Measurements from ENCODE around the gene MIDN. TPM values are rescaled to one million over a fixed set of nuclear protein-coding genes. Genes with fewer than 3 reads are reported as not detected.

Gene MIDN
- total and polyA plus RNA-seq, 12 donors = 8.6 to 189 (median 59.9) TPM

DNA sequence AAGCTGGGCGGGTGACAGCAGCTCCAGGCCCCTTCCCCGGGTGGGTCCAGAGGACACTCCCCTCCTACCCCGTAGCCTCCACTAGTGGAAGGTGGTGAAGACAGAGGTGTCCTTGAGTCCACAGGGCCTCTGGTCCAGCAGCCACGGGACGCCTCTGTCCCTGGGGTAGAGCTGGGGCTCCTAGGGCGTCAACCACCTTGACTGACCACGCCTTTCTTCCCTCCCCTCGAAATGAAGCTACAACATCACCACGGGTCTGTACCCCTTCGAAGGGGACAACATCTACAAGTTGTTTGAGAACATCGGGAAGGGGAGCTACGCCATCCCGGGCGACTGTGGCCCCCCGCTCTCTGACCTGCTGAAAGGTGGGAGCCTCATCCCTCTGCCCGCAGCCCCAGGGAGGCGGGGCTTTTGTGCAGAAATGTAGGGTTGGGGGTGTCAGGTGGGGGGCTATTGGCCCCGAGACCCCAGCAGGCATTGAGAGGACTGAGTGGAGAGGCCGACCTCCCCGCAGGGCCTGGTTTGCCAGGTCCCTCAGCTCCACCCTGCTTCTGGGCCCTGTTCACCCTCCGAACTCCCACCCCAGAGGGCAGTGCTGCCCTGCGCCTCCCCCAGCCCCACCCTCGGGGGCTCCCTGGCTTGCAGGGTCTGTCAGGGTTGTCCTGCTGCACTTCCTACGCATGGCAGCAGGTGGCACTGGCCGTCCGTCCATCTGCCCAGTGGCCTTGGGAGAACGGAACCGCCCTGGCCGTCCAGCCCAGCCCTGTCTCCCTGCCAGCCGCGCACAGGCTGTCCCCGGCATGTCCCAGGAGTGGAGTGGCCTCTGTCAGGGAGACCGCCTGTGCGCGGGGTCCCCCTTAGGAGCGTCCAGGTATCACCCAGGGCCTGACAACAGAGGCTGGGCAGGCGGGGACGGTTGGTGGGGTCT lies 27.1 kb upstream of the MIDN start:
- WGBS, 4 donors = 52 to 78% (median 55%) methylated on average over 10 to 38 of the region's 38 CpGs
- intact Hi-C loops (cut with DNase I) = no loop called here
- no peak overlapping the region for H3K4me3 ChIP-seq
- peak overlapping the region in 2 of 5 donors; percentile 7 to 66 for H3K27ac ChIP-seq
- H3K4me1 ChIP-seq (replicated peaks in 1 of 2) = peaks cover 10 to 51% of the 10 kb centered on the region in 2 donors
- peaks cover 0 to 59% of the 10 kb centered on the region in 2 donors for H3K36me3 ChIP-seq (replicated peaks in 1 of 2)
- peak; percentile 86 to 95 (median 90) for DNase-seq
- no peaks in the 10 kb centered on the region for H3K9me3 ChIP-seq (replicated peaks in 1 of 3)
- TF ChIP-seq CTCF (IDR thresholded peaks at IDR 0.05) (peak; percentile 73 to 94 (median 88)), POLR2A (IDR thresholded peaks at IDR 0.05) (no peak)
- H3K27me3 ChIP-seq = no peaks in the 10 kb centered on the region

- TF ChIP-seq CTCF (IDR thresholded peaks at IDR 0.05) (no peak), POLR2A (IDR thresholded peaks at IDR 0.05) (no peak)
- peaks cover 0 to 65% of the 10 kb centered on the region in 2 donors for H3K36me3 ChIP-seq (replicated peaks in 1 of 2)
- intact Hi-C loops (cut with DNase I) = no loop called here
- no peak overlapping the region for H3K4me3 ChIP-seq
- no peak for DNase-seq
- no peaks in the 10 kb centered on the region for H3K27me3 ChIP-seq
- no peaks in the 10 kb centered on the region for H3K9me3 ChIP-seq (replicated peaks in 1 of 3)
- H3K4me1 ChIP-seq (replicated peaks in 1 of 2) = peaks cover 7 to 45% of the 10 kb centered on the region in 2 donors
- peak overlapping the region in 2 of 5 donors; percentile 7 to 66 for H3K27ac ChIP-seq
- 30 to 77% (median 74%) methylated on average over 5 to 22 of the region's 22 CpGs for WGBS, 4 donors
Observed at GRCh38 chr19:1221904-1222255, 26.5 kb upstream of the MIDN start.

GRCh38 chr19:1222394-1222793 lies 26.0 kb upstream of the MIDN start:
- DNase-seq = no peak
- intact Hi-C loops (cut with DNase I) = no loop called here
- 78 to 100% (median 84%) methylated on average over 2 to 14 of the region's 14 CpGs for WGBS, 4 donors
- Histone ChIP-seq H3K36me3 (replicated peaks in 1 of 2) (peaks cover 0 to 70% of the 10 kb centered on the region in 2 donors), H3K4me1 (replicated peaks in 1 of 2) (peaks cover 7 to 40% of the 10 kb centered on the region in 2 donors), H3K27me3 (no peaks in the 10 kb centered on the region), H3K9me3 (replicated peaks in 1 of 3) (no peaks in the 10 kb centered on the region), H3K4me3 (no peak overlapping the region), H3K27ac (peak overlapping the region in 1 of 5 donors; percentile 66)
- TF ChIP-seq POLR2A (IDR thresholded peaks at IDR 0.05) = no peak
- no peak for TF ChIP-seq CTCF (IDR thresholded peaks at IDR 0.05)

DNA sequence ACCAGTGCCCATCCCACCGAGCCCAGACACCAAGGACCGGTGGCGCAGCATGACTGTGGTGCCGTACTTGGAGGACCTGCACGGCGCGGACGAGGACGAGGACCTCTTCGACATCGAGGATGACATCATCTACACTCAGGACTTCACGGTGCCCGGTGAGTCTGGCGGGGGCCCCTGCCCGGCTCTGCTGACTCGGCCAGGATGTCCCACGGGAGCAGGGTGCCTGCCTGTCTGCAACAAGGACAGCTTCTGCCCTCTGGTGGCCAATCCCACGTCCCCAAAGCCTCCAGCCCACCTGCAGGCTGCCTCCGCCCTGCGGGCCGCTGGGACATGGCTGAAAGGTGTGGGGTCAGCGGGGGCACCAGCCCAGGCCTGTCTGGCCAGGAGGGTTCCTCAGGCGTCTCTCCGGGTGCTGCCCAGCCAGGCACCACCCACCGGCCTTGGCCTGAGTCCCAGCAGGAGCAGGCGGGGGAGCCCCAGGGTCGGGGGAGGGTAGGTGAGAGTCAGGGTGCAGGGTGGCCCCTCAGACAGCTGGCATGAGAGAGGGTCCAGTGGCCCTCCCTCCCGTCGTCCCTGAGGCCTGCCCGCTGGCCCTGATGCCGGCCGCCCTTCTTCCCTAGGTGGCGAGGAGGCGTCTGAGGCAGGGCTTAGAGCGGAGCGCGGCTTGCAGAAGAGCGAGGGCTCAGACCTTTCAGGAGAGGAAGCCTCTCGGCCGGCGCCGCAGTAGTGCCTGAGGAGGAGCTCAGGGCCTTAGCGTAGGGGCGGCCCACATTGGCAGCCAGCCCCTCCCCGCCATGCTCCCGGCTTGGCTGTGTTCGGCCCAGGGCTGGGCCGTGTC lies 25.1 kb upstream of the MIDN start:
- intact Hi-C loops (cut with DNase I) = no loop called here
- Histone ChIP-seq H3K27me3 (no peaks in the 10 kb centered on the region), H3K4me1 (replicated peaks in 1 of 2) (peaks cover 7 to 32% of the 10 kb centered on the region in 2 donors), H3K4me3 (no peak overlapping the region), H3K36me3 (replicated peaks in 1 of 2) (peaks cover 0 to 79% of the 10 kb centered on the region in 2 donors), H3K27ac (peak overlapping the region in 1 of 5 donors; percentile 66), H3K9me3 (replicated peaks in 1 of 3) (no peaks in the 10 kb centered on the region)
- TF ChIP-seq CTCF (IDR thresholded peaks at IDR 0.05) = peak in 5 of 6 experiments; percentile 32 to 42 (median 42)
- TF ChIP-seq POLR2A (IDR thresholded peaks at IDR 0.05) = no peak
- WGBS, 4 donors = 58 to 73% (median 66%) methylated on average over 17 to 48 of the region's 48 CpGs; no CpG with 5 or more reads in 1 of the 4 donors
- DNase-seq = peak in 4 of 7 donors; percentile 59 to 80 (median 66)

Data from adrenal gland (tissue), 12 donors.